Measurements from ENCODE around the gene GMFB.
"Not testable (repeated sequence)": the region's sequence is repeated elsewhere in the genome, so short reads cannot be mapped to it uniquely, and the experiment has no call there.

GMFB gene

GRCh38 chr14:54458536-54458935 lies 30.2 kb downstream of the GMFB start:
- not testable (repeated sequence) for DNase-seq (ENCODE audit: low read depth in 3 of 3)

- no peak for DNase-seq (ENCODE audit: low read depth in 3 of 3)
Observed at GRCh38 chr14:54457609-54457996, 31.2 kb downstream of the GMFB start.

- DNase-seq (ENCODE audit: low read depth in 3 of 3), result not testable (repeated sequence)
Observed at GRCh38 chr14:54456820-54457608, 31.8 kb downstream of the GMFB start.

- no peak for DNase-seq (ENCODE audit: low read depth in 3 of 3)
Observed at GRCh38 chr14:54455363-54455762, 33.4 kb downstream of the GMFB start.

- not testable (repeated sequence) for DNase-seq (ENCODE audit: low read depth in 3 of 3)
Observed at GRCh38 chr14:54453990-54454389, 34.8 kb downstream of the GMFB start.

- no peak for DNase-seq (ENCODE audit: low read depth in 3 of 3)
Observed at GRCh38 chr14:54453252-54453651, 35.5 kb downstream of the GMFB start.

- no peak for DNase-seq (ENCODE audit: low read depth in 3 of 3)
Observed at GRCh38 chr14:54451961-54452360, 36.8 kb downstream of the GMFB start.

GRCh38 chr14:54451121-54451601 lies 37.6 kb downstream of the GMFB start:
- DNase-seq (ENCODE audit: low read depth in 3 of 3), result no peak

- no peak for DNase-seq (ENCODE audit: low read depth in 3 of 3)
Observed at GRCh38 chr14:54450535-54450934, 38.2 kb downstream of the GMFB start.

GRCh38 chr14:54447231-54447692 lies 41.5 kb downstream of the GMFB start:
- DNase-seq (ENCODE audit: low read depth in 3 of 3), result no peak

GRCh38 chr14:54446161-54446693 lies 42.6 kb downstream of the GMFB start:
- no peak for DNase-seq (ENCODE audit: low read depth in 3 of 3)

GRCh38 chr14:54444681-54445080 lies 44.1 kb downstream of the GMFB start:
- DNase-seq (ENCODE audit: low read depth in 3 of 3), result no peak

- DNase-seq (ENCODE audit: low read depth in 3 of 3), result no peak
Observed at GRCh38 chr14:54443981-54444380, 44.8 kb downstream of the GMFB start.

- DNase-seq (ENCODE audit: low read depth in 3 of 3), result not testable (repeated sequence)
Observed at GRCh38 chr14:54442961-54443360, 45.8 kb downstream of the GMFB start.

- DNase-seq (ENCODE audit: low read depth in 3 of 3), result peak; percentile 85
Observed at GRCh38 chr14:54440873-54441868, 47.6 kb downstream of the GMFB start, which contains the start of gene CNIH1. Gene CNIH1, minus strand, starts transcription at chr14:54441374. Its CDS starts 47 bp downstream, at chr14:54441327.

- no peak for DNase-seq (ENCODE audit: low read depth in 3 of 3)
Observed at GRCh38 chr14:54440476-54440872, 48.3 kb downstream of the GMFB start.

GRCh38 chr14:54440037-54440436 lies 48.7 kb downstream of the GMFB start:
- DNase-seq (ENCODE audit: low read depth in 3 of 3), result no peak

- DNase-seq (ENCODE audit: low read depth in 3 of 3), result no peak
Observed at GRCh38 chr14:54438703-54439102, 50.1 kb downstream of the GMFB start.

GRCh38 chr14:54437954-54438353 lies 50.8 kb downstream of the GMFB start:
- DNase-seq (ENCODE audit: low read depth in 3 of 3), result not testable (repeated sequence)

- no peak for DNase-seq (ENCODE audit: low read depth in 3 of 3)
Observed at GRCh38 chr14:54435500-54435981, 53.2 kb downstream of the GMFB start.

- DNase-seq (ENCODE audit: low read depth in 3 of 3), result no peak
Observed at GRCh38 chr14:54428527-54428926, 60.3 kb downstream of the GMFB start.

GRCh38 chr14:54427871-54428270 lies 60.9 kb downstream of the GMFB start:
- DNase-seq (ENCODE audit: low read depth in 3 of 3), result no peak
